Heart left ventricle (tissue), 16 donors: ENCODE data around the gene YJEFN3. TPM values are rescaled to one million over a fixed set of nuclear protein-coding genes. Genes with fewer than 3 reads are reported as not detected.

Source experiments
- ATAC-seq, 4 donors: fragments of 200-7000 bp; cut with Tn5 transposase; one replicate each; pipeline ENCODE4 v1.9.1; 2020 to 2022; ENCODE audit warnings: moderate library complexity in 4 of 4, mild to moderate bottlenecking in 3 of 4, moderate number of reproducible peaks in 1 of 4
- DNase-seq, 5 donors: peaks; one replicate each; pipeline ENCODE4 v3.0.0-alpha.2; 2020
- H3K27ac ChIP-seq, 12 donors: fragments of 200-600 bp; sonication (generic) in 4 of 12; one replicate each; pipeline versions ENCODE4 v1.5.0 to v1.8.0; 2016 to 2022; ENCODE audit warnings: mild to moderate bottlenecking in 2 of 12
- H3K27me3 ChIP-seq, 9 donors: fragments of 200-600 bp; sonication (generic) in 2 of 9; one replicate each; pipeline versions ENCODE4 v1.5.1 to v1.8.0; 2016 to 2022; ENCODE audit warnings: mild to moderate bottlenecking in 3 of 9
- H3K36me3 ChIP-seq, 9 donors: fragments of 200-600 bp; sonication (generic) in 2 of 9; one replicate each; pipeline versions ENCODE4 v1.5.0 to v1.8.0; 2018 to 2022; ENCODE audit warnings: mild to moderate bottlenecking in 2 of 9
- H3K4me1 ChIP-seq, 12 donors: fragments of 200-600 bp; sonication (generic) in 4 of 12; one replicate each; pipeline versions ENCODE4 v1.5.0 to v1.8.0; 2016 to 2022; ENCODE audit warnings: mild to moderate bottlenecking in 3 of 12
- H3K4me3 ChIP-seq, 12 donors: fragments of 200-600 bp; sonication (generic) in 4 of 12; one replicate each; pipeline versions ENCODE4 v1.5.0 to v1.8.0; 2017 to 2022; ENCODE audit warnings: mild to moderate bottlenecking in 9 of 12, moderate library complexity in 4 of 12
- H3K9me3 ChIP-seq, 12 donors: fragments of 200-600 bp; sonication (generic) in 4 of 12; one replicate each; pipeline versions ENCODE4 v1.5.0 to v1.8.0; 2016 to 2022; ENCODE audit warnings: mild to moderate bottlenecking in 1 of 12
- CTCF ChIP-seq, 12 donors: fragments of 200-600 bp; sonication (generic) in 4 of 12; IDR thresholded peaks; one replicate each; pipeline versions ENCODE4 v1.5.0 to v1.8.0; 2018 to 2022; ENCODE audit warnings: antibody characterized with exemption in 12 of 12, mild to moderate bottlenecking in 5 of 12
- POLR2A ChIP-seq, 2 donors: fragments of 450-650 bp; IDR thresholded peaks; one replicate each; pipeline ENCODE4 v1.6.1; 2017; ENCODE audit warnings: antibody characterized with exemption in 2 of 2, mild to moderate bottlenecking in 2 of 2, moderate library complexity in 2 of 2
- WGBS, 4 donors: extraction: QIAGEN DNeasy Blood & Tissue Kit in 2 of 4; methylation state at CpG; one replicate each; pipeline versions ENCODE4 v1.1.5 to v1.1.7; 2013 to 2018; 5-methylcytosine and 5-hydroxymethylcytosine counted together
- intact Hi-C, 10 donors: fragments of 100-400 bp; cut with DNase I; formaldehyde crosslinking; loops; one replicate each; pipeline versions ENCODE4 v1.11.1 to v1.14.2; 2022
- polyA plus RNA-seq, 2 donors: library from polyadenylated mRNA; stranded (reverse); fragments of 200-250 nt; gene quantifications; one replicate each; pipeline ENCODE4 v1.2.3, GENCODE V29; 2013
- total RNA-seq, 9 donors: library from RNA; depleted of rRNA in 2 of 9; stranded (reverse); fragments of >200 nt in 2 of 9; fragmentation: NEBNext Ultra II Directional in 3 of 9; extraction: Animal tissue kit (Norgen Biotek cat#: 25700) in 3 of 9; gene quantifications; one replicate each; pipeline versions ENCODE4 v1.1.0 to v1.2.4, GENCODE V29; 2016 to 2023
- donor health status: ischemic (EF 13 %, LVEDD 7.1; RV severe dilation, severe dysfunction).
- donor health status: healthy with polysubstance abuse.
- donor health status: DM: no; HTN: yes; CAD: no.
- donor health status: DM: no; HTN: no; CAD: no.
- donor health status: ischemic (EF 25% LVEDD 6.9; RV normal size, moderate dysfunction).
- donor health status: ischemic (EF 25% LVEDD 5.7; RV mildly dilated, moderate dysfunction).
- donor health status: healthy.
- donor health status: DM: yes; HTN: yes; CAD: no.
- donor health status: ischemic (EF 35%, LVEDD 5.7; RV mildly dilated, moderate dysfunction).
- donor health status: nonischemic (EF 11% LVEDD 7.7; RV severe dilation, severe dysfunction).
- donor health status: DM: yes; HTN: yes; CAD: no.
- donor health status: PGD.
- donor health status: ischemic (EF 29% LVEDD 5.4; RV normal size, mild dysfunction).
- donor health status: nonischemic (EF 23%, LVEDD 6.1; RV moderate dilation, normal function).

Gene YJEFN3
- total and polyA plus RNA-seq, 11 donors, result 1.2 to 5.4 (median 2.5) TPM; not detected in 1

DNA sequence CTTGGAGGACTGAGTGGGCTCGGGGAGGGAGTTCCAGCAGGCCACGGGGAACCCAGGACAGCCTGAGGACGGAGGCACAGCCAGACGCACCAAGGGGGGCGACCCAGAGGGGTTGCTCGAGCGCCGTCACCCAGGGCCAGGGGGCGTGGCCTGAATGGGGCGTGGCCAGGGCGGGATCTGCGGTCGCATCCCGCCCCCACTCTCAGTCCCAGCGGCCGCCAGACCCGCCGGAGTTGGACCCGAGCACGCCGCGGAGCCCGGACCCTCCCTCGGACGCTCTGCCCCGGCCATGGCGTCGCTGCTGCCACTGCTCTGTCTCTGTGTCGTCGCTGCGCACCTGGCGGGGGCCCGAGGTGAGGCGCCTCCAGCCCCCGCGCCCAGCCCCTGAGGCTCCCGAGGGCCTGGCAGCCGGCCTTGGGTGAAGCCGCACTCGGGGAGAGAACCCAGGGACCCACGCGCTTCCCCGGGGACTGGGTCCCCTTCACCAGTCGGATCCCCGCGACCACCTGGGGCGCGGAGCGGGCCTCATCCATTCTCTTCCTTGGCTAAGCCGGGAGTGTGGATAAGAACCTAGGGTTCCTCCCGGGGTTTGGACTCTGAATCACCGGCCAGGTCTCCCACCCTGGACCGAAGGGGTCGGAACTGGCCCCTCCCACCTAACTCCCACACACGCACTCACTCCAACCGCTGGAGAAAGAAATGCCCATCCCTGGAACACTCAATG is 9.5 kb downstream of the YJEFN3 start, which contains the start of gene CILP2:
Gene CILP2 (plus strand): TSS at position 205 of the 724 bp plus-strand sequence. CDS start 85 bp downstream, at position 290.
- TF ChIP-seq CTCF (IDR thresholded peaks at IDR 0.05) (no peak), POLR2A (IDR thresholded peaks at IDR 0.05) (no peak)
- ATAC-seq, result peak in 2 of 4 donors; percentile 18 to 21
- peaks cover 0 to 5% (median 0%) of the 10 kb centered on the region in 9 donors for H3K36me3 ChIP-seq
- peak in 1 of 5 donors; percentile 24 for DNase-seq
- H3K27ac ChIP-seq, result no peak within 1 kb of the TSS
- no peaks in the 10 kb centered on the region for H3K9me3 ChIP-seq
- H3K27me3 ChIP-seq, result peaks cover 19 to 56% (median 28%) of the 10 kb centered on the region in 9 donors
- H3K4me1 ChIP-seq, result peaks cover 4 to 31% (median 14%) of the 10 kb centered on the region in 12 donors
- 3 to 11% (median 4%) methylated on average over 23 to 56 of the region's 56 CpGs for WGBS, 4 donors
- intact Hi-C loops, result loop anchor here in 5 of 10 donors (10.0 kb wide), 3 partner anchors 397 to 737 kb away; no protein-coding TSS in a partner anchor
- H3K4me3 ChIP-seq, result peak within 1 kb of the TSS in 11 of 12 donors; percentile 1 to 52 (median 37)

- WGBS, 4 donors, result 27 to 36% (median 33%) methylated on average over 7 of the region's 7 CpGs
- intact Hi-C loops, result loop anchor here in 5 of 10 donors (10.0 kb wide), 3 partner anchors 396 to 736 kb away; no protein-coding TSS in a partner anchor
- no peak for DNase-seq
- Histone ChIP-seq H3K4me3 (peak overlapping the region in 4 of 12 donors; percentile 41 to 52 (median 44)), H3K27ac (no peak overlapping the region), H3K36me3 (peaks cover 0 to 5% (median 0%) of the 10 kb centered on the region in 9 donors), H3K4me1 (peaks cover 4 to 31% (median 14%) of the 10 kb centered on the region in 12 donors), H3K9me3 (no peaks in the 10 kb centered on the region), H3K27me3 (peaks cover 23 to 61% (median 32%) of the 10 kb centered on the region in 9 donors)
- no peak for ATAC-seq
- no peak for TF ChIP-seq POLR2A (IDR thresholded peaks at IDR 0.05)
- no peak for TF ChIP-seq CTCF (IDR thresholded peaks at IDR 0.05)
Measured at GRCh38 chr19:19538785-19539166, 10.1 kb downstream of the YJEFN3 start.

DNA sequence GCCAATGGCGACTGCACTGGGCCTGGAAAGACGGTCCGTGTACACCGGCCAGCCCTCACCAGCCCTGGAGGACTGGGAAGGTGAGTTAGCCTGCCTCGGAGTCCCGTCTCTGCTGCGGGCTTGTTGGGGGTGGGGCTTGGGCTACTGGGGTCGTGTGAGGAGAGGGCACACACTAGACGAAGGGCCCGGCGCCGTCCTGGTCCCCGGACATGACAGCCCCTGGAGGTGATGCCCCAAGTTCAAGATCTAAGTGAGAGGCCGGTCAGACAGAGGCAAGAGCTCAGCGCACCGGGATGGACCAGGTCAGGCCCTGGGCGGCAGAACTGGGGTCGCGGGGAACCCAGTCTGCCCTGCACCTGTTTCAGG is 11.0 kb downstream of the YJEFN3 start:
- TF ChIP-seq CTCF (IDR thresholded peaks at IDR 0.05), result no peak
- TF ChIP-seq POLR2A (IDR thresholded peaks at IDR 0.05), result no peak
- WGBS, 4 donors, result 38 to 63% (median 50%) methylated on average over 10 to 19 of the region's 19 CpGs

DNA sequence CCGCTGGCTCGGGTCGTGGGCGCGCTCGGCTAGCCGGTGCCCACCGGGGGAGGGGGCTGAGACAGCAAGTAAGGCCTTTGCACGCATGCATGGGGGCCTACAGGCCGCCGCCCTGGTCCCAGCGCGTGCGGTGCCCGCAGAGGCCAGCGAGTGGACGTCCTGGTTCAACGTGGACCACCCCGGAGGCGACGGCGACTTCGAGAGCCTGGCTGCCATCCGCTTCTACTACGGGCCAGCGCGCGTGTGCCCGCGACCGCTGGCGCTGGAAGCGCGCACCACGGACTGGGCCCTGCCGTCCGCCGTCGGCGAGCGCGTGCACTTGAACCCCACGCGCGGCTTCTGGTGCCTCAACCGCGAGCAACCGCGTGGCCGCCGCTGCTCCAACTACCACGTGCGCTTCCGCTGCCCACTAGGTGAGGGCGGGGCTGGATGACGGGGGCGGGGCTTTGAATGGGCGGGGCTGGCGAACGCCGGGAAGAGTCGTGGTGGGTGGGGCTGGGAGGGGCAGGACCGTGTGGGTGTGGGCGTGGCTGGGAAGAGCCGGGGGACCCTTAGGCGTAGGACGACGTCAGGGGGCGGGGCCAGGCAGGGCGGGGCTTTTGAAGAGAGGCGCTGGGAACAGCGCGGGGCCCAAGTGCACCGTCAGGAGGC is 11.5 kb downstream of the YJEFN3 start:
- TF ChIP-seq POLR2A (IDR thresholded peaks at IDR 0.05) (no peak), CTCF (IDR thresholded peaks at IDR 0.05) (no peak)
- Histone ChIP-seq H3K36me3 (peaks cover 0 to 4% (median 0%) of the 10 kb centered on the region in 9 donors), H3K4me3 (peak overlapping the region in 4 of 12 donors; percentile 12 to 37 (median 26)), H3K27ac (no peak overlapping the region), H3K9me3 (no peaks in the 10 kb centered on the region), H3K27me3 (peaks cover 23 to 72% (median 33%) of the 10 kb centered on the region in 9 donors), H3K4me1 (peaks cover 4 to 31% (median 14%) of the 10 kb centered on the region in 12 donors)
- DNase-seq, result peak; percentile 46 to 85 (median 66)
- ATAC-seq, result peak in 3 of 4 donors; percentile 9 to 52 (median 46)
- intact Hi-C loops, result no loop called here
- WGBS, 4 donors, result 5 to 25% (median 12%) methylated on average over 11 to 74 of the region's 74 CpGs

More for the DNA sequence above, 11.0 kb downstream of the YJEFN3 start:
- ATAC-seq (no peak), DNase-seq (no peak)
- Histone ChIP-seq H3K4me3 (no peak overlapping the region), H3K4me1 (peaks cover 4 to 31% (median 14%) of the 10 kb centered on the region in 12 donors), H3K27ac (no peak overlapping the region), H3K9me3 (no peaks in the 10 kb centered on the region), H3K27me3 (peaks cover 23 to 70% (median 33%) of the 10 kb centered on the region in 9 donors), H3K36me3 (peaks cover 0 to 5% (median 0%) of the 10 kb centered on the region in 9 donors)
- intact Hi-C loops, result loop anchor here in 5 of 10 donors (10.0 kb wide), 3 partner anchors 395 to 735 kb away; no protein-coding TSS in a partner anchor
